Gastrocnemius medialis (tissue), 4 donors: Measurements from ENCODE around the gene HUNK.

Source experiments
- CTCF ChIP-seq, 5 experiments: fragments of 450-650 bp in 3 of 5; fragments of 200-600 bp in 2 of 5; sonication (generic) in 2 of 5; IDR thresholded peaks in 4 of 5; conservative IDR thresholded peaks in 1 of 5; 1 replicate in 4 of 5; 2 replicates in 1 of 5; pipeline ENCODE4 v1.5.1; 2016 to 2019; ENCODE audit warnings: antibody characterized with exemption in 5 of 5, mild to moderate bottlenecking in 3 of 5, moderate library complexity in 3 of 5
- POLR2A ChIP-seq, 2 donors: fragments of 450-650 bp; IDR thresholded peaks; one replicate each; pipeline ENCODE4 v1.6.1; 2017; ENCODE audit warnings: antibody characterized with exemption in 2 of 2, mild to moderate bottlenecking in 2 of 2, moderate library complexity in 2 of 2

- TF ChIP-seq CTCF (IDR thresholded peaks at IDR 0.05 in 4 of 5, conservative IDR thresholded peaks at IDR 0.05 in 1 of 5) (no peak), POLR2A (IDR thresholded peaks at IDR 0.05) (no peak)
Measured at GRCh38 chr21:31909153-31910073, 36.6 kb downstream of the HUNK start.
